Subcutaneous adipose tissue (tissue), 4 donors: Measurements from ENCODE around the gene AK4. TPM values are rescaled to one million over a fixed set of nuclear protein-coding genes. Genes with fewer than 3 reads are reported as not detected.

ENCODE experiments used
- total RNA-seq, 4 donors: library from RNA; depleted of rRNA; stranded (reverse); fragments of >200 nt; gene quantifications; one replicate each; pipeline ENCODE4 v1.1.0, GENCODE V29; 2016
- TF ChIP-seq, protein P1 (sequence below): fragments of 450-650 bp; IDR thresholded peaks from one replicate; pipeline ENCODE4 v1.5.1; 2016; ENCODE audit warnings: low read depth, mild to moderate bottlenecking, control low read depth, antibody characterized with exemption, moderate library complexity

The AK4 gene
- total RNA-seq, 4 donors from 2014 or later, result 19.8 to 70.6 (median 51.1) TPM

DNA sequence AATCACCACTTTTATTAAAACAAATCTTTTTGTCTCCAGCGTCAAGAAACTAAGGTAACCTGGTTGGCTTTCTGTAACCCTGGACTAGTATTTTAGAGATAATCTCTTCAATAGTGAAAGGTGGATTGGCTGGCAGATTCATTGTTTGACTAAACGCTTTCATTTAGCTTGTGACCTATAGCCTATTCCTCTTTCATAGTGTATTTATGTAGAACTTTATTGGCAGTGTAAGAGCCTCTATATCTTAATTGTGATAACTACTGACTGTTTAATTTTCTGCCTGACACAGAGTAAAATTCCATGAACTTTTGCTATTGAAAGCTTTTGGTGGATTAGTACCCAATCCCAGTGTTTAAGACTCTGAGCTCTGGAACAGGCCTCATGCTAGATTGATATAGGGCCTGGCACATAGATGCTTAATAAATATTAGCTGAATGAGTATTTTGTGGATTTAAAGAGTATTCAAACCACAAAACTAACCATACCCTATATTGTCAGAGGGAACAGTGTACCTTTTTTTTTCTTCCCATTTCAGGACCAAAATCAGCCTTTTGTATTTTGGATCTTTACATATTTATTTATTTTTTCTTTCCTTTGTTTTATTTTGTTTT, 34.8 kb downstream of the AK4 start:
- TF ChIP-seq, protein P1, sequence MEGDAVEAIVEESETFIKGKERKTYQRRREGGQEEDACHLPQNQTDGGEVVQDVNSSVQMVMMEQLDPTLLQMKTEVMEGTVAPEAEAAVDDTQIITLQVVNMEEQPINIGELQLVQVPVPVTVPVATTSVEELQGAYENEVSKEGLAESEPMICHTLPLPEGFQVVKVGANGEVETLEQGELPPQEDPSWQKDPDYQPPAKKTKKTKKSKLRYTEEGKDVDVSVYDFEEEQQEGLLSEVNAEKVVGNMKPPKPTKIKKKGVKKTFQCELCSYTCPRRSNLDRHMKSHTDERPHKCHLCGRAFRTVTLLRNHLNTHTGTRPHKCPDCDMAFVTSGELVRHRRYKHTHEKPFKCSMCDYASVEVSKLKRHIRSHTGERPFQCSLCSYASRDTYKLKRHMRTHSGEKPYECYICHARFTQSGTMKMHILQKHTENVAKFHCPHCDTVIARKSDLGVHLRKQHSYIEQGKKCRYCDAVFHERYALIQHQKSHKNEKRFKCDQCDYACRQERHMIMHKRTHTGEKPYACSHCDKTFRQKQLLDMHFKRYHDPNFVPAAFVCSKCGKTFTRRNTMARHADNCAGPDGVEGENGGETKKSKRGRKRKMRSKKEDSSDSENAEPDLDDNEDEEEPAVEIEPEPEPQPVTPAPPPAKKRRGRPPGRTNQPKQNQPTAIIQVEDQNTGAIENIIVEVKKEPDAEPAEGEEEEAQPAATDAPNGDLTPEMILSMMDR, result no peak

DNA sequence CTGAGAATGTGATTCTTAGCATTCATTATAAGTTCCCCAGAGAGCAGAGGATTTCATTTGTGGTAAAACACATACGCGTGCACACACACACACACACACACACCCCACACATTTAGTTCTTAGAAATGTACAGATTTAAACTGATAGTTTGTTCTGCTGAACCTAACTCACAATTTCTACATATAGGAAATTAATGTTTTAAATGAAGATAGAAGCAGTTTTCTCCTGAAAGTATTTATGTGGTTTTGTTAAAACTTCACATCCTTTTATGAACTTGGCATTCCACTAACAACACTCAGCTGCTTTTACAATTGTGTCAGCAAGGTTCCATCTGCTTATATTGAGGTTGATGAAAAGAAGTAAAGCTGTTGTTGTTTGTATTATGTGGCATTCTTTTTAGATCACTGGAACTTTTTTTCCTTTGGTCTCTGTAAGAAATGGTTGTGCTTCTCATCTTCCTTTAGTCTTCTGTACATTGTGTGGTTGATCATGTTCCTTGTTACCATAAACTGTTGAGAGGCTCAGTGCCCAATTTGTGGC, 41.6 kb downstream of the AK4 start:
- TF ChIP-seq, protein P1, result no peak

DNA sequence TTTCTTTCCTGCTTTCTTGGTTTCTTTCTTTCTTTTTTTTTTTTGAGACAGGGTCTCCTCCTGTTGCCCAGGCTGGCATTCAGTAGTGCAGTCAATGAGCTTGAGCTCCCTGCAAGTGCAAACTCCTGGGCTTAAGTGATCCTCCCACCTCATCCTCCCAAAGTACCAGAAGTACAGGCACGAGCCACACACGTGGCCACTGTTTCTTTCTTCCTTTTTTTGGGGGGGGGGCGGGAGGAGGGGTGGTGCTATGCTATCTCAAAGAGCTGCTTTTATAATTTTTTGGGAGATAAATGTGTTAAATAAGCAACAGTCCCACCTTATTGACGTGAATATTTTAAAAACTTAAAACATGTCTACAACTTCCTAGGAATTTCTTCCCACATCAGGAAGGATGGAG, 42.2 kb downstream of the AK4 start:
- TF ChIP-seq, protein P1, result no peak

DNA sequence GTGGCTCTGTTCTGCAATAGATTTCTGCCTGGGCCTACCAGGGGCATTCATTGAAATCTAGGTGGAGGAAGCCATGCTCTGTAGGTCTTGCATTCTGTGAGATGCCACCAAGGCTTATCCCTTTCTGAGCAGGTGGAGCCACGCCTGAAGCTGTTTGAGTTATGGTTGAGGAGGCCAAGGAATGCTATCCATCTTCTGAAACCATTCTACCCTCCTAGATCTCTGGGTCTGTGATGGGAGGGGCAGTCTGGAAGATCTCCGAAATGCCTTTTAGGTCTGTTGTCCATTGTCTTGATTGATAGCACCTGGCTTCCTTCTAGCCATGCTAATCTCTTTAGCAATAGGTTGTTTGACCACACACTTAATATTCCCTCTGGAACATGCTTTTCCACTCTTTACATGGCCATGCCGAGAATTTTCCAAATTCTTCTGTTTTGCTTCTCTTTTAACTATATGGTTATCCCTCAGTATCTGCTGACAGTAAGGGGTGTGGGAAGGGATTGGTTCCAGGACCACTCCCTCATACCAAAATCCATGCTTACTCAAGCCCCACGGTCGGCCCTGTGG, 45.2 kb downstream of the AK4 start:
- TF ChIP-seq, protein P1, result no peak

DNA sequence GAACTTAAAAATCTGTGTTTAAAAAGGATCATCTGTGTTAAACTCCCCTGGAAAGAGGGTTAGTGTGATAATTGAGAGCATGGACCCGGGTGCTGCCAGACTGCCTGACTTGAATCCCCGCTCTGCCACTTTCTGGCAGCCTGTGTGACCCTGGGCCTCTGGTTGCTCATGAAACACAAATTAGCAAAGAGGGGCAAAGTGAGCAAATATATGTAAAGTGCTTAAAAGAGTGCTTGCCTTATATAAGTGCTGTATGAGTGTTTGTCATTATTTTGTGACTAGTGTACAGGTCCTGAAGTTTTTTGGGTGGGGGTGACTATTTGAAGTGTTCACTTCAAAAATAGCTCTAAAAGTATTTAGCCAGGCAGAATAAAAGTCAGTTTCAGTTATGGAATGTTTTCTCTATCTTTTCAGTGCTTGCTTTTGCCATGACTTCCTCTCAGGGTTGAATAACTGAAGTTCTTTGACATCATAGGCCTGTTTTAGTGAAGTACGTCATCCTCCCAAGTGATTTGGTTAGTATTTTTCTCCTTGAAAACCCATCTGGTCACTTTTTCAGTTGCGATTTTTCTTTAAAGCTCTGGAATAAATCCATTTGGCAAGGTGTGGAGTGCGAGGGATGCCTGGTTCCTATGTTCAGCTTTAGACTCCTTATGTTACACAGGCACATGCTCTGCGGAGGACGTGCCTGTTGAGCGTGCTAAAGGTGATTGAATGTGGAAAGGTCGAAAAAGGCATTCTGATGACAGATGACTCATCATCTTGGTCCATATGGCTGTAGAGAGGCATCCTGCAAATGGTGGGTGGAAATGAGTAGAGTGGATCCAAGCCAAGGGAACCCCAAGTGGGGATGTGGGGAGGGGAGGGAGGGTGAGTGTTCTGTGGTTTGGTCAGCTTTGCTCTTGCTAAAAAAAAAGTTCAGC, 47.8 kb downstream of the AK4 start:
- TF ChIP-seq, protein P1, result no peak

DNA sequence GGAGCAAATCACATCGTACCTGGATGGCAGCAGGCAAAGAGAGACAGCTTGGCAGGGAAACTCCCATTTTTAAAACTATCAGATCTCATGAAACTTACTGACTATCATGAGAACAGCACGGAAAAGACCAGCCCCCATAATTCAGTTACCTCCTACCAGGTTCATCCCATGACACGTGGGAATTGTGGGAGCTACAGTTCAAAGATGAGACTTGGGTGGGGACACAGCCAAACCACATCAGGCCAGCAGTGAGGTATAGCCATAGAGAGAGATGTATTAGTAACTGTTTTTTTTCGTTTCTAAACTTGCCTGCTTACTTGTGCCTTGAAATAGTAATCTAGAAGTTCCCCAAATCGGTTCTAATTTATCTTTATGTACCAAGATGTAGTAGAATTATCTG, 48.9 kb downstream of the AK4 start:
- TF ChIP-seq, protein P1, result no peak

DNA sequence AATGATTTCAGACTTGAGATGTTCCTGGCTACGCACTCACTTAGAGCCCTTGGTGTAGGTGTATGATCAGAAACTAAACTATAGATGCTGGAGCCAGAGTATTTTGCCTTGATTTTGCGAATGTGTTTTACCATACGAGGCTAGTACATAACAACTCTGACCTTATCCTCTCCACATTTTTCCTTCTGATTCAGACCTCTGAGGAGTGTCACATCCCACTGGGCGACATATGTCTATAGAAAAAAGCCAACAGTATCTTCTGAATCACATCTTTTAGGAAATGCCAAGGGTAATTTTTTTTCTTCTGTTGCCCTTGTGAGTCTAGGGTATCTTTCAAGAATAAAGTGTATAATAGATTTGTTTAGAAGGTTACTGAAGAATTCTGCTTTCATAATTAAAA, 49.6 kb downstream of the AK4 start:
- TF ChIP-seq, protein P1, result no peak
